GM18870 (cell line): ENCODE measurements around the gene FUCA1.
A peak's percentile ranks its signal among the peaks of the same experiment; 100 is the strongest.
"Not testable (repeated sequence)": the region's sequence is repeated elsewhere in the genome, so short reads cannot be mapped to it uniquely, and the experiment has no call there.

Experiments
- ATAC-seq: cut with Tn5 transposase; IDR thresholded peaks from one replicate; pipeline ENCODE4 v1.9.1; 2021; ENCODE audit warnings: moderate library complexity; ENCODE audit not compliant: unreplicated experiment

Gene FUCA1

DNA sequence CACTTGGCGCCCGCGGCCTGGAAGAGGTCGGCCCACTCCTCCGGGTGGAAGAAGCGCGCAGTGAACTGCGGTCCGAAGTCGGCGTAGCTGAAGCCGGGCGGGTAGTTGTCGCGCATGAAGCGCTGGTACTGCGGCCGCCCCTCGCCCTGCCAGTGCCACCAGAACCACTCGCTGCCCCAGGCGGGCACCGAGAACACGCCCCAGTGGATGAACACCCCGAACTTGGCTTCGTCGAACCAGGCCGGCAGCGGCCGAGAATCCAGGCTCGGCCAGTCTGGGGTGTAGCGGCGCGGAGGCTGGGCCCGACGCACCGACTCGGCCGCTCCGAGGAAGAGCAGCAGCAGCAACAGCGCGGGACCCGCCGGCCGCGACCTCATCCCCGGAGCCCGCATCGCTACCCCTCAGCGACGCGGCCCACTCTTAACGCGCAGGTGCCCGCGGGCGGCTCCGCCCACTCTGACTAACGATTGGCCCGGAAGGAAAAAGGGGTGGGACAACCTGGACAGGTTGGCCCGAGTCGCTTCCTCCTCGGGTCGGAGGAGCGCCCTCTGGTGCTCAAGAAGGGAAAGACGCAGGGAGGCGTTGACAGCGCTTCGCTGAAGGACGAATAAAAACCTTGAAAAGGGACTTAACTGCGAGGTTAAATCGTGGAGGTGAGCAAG, at the start of gene FUCA1:
Gene FUCA1, minus strand, starts transcription at position 396 of the 662 bp plus-strand sequence. Its CDS starts 4 bp downstream, at position 392.
- peak; percentile 55 for ATAC-seq

DNA sequence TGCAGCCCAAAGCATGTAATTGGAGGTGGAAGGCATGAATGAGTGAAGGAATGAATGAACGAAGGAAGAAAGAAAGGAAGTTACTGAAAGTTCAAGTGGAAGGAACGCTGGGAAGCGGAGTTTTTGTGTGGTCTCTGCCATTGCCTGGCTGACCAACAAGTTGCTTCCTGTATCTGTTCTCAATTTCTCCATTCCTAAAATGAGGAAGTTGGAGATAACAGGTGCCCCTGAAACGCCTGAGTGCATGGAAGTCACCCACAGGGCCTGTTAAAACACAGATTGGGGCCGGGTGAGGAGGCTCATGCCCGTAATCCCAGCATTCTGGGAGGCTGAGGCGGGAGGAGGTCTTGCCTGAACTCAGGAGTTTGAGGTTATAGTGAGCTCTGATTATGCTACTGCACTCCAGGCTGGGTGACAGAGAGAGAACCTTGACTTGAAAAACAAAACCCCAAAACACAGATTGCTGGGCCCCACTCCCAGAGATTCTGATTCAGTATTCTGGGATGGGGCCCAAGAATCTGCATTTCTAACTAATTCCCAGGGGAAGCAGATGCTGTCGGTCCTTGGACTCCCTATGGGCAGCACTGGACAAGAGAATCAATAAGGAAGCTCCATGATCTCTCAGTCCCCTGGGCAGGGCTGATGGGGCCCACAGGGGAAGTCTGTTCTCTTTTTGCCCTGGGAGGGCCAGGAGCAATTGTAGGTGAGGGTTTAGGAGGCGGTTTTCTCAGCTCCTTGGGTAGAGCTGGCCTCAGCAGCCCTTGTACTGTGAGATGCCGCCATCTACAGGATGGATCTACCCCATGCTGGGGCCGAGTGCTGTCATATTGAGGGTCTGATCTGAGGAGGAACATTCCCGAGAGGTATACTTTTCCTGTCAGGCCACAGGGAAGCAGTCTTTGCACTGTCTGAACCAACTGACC, 48.4 kb upstream of the FUCA1 start:
- no peak for ATAC-seq

DNA sequence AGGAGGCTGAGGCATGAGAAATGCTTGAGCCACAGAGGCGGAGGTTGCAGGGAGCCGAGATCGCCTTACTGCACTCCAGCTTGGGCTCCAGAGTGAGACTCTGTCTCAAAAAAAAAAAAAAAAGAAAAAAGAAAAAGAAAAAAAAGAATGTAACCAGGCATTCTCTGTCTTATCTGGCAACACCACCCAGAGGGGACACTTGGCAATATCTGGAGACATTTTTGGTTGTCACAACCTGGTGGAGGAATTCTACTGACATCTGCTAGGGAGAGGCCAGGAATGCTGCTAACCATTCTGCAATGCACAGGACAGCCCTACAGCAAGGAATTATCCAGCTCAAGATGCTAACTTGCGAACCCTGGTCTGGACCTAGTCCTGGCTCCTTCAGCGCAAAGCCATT, 47.4 kb upstream of the FUCA1 start:
- no peak for ATAC-seq

DNA sequence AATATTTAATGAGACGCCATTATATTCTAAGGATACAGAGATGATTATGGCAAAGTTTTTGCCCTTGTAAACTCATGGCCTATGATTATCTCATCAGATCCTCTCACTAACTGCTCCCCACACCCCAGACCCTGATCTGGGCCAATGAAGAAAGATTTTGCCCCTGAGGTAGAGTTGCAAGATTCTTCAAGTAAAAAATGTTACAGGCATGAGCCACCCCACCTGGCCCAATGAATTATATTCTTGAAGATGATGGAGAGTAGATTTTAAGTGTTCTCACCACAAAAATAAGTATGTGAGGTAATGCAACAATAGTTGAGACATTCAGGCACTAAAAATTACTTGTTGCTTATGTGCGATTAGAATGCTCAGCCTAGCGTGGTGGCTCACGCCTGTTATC, 46.8 kb upstream of the FUCA1 start:
- no peak for ATAC-seq

DNA sequence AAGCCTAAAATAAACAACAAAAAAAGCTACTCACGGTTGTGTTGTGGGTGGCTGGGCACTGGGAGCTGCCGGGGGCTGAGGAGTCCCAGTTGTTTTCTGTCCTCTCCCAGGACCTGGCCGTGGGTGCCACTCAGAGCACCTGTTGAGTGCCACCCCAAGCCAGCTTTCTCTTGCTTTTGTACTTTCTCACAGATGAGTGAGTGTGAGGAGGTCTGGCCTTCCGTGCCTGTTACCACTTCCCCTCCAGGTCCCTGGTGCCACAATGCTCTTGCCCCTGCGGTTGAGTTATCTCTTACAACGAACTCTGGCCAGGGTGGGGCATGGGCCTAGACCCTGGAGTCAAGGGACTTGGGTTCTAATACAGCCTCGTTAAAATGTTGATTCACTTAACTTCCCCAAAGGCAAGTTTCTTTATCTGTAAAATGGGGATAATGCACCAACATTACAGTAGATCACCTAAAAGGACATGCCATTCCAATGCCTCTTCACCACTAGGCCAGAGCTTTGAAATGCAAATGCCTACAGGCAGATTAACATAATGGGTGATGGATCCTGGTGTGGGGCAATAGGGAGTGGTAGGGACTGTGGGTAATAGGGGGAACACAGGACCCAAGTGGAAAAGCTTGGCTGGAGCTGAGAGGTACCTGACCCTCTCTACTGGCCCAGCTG, 45.3 kb upstream of the FUCA1 start, which contains the start of gene CNR2:
Gene CNR2, minus strand, starts transcription at position 151 of the 669 bp plus-strand sequence. CDS start 37,745 bp downstream, outside the sequence.
- ATAC-seq = no peak

DNA sequence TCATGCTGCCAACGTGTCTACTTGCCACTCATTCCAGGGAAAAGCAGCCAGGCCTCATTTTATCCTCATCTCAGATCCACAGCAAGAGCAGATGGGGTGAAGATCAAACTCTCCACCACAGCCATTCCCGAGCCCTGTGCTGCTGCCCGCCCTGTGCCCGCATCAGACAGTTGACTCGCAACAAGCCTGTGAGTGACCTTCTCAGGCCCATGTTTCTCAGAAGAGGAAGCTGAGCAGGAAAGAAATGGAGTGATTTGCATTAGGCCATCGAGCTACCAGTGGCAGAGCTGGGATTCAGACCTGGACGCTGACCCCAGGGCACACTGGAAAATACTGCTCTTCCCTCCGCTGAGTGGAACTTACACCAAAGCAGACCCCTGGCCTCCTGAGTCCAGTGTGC, 43.8 kb upstream of the FUCA1 start:
- ATAC-seq = no peak

DNA sequence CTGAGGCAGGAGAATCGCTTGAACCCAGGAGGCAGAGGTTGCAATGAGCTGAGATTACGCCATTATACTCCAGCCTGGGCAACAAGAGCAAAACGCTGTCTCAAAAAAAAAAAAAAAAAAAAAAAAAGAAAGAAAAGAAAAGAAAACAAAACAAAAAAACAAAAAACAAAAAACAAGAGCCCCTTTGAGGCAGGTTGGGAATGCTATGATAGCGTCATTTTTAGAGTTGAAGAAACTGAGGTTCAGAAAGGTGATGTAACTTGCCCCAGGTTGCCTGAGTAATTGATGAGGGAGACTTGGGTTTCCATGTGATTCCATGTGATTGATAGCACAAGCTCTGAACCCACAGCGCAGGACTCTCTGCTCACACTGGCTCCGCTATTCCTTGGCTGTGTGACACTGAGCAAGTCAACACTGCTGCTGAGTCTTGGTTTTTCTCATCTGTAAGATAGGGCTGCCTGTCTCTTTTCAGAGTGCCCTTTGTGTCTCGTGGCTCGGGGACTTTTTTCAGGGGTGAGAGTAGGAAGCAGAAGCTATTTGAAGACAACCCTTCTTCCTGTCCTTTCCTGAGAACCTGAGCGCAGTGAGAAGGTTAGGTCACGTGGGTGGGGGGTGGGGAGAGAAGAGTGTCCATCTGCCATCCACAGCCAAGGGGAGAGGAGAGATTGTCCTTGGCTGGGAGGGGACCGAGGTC, 42.6 kb upstream of the FUCA1 start:
- ATAC-seq = no peak

DNA sequence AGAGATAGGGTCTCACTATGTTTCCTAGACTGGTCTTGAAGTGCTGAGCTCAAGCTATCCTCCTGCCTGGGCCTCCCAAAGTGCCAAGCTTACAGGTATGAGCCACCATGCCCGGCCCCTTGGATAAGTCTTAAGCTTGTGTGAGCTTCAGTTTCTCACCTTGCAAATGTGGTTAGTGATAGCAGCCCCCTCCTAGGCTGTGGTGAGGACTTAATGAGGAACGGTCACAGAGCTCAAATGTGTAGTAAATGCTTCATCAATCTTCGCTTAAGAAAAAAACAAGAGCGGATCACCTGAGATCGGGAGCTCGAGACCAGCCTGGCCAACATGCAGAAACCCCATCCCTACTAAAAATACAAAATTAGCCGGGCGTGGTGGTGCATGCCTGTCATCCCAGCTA, 42.1 kb upstream of the FUCA1 start:
- no peak for ATAC-seq

DNA sequence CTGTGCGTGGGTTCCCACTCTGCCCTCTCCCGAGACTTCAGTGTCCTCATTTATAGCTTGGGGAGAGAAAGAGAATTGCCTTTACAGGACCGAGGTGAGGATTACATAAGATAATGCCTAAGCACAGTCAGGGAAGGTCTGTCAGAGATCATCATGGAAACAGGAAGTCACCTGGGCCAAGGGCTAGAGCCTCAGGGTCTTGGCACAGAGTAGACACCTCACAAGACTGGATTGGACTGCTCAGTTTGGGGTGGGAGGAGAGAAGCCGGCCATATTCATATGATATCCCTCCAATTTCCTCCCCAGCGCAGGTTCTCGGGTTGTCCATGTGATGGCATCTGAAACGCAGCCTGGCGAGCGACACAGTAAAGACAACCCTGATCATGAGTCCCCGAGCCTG, 41.3 kb upstream of the FUCA1 start:
- no peak for ATAC-seq

DNA sequence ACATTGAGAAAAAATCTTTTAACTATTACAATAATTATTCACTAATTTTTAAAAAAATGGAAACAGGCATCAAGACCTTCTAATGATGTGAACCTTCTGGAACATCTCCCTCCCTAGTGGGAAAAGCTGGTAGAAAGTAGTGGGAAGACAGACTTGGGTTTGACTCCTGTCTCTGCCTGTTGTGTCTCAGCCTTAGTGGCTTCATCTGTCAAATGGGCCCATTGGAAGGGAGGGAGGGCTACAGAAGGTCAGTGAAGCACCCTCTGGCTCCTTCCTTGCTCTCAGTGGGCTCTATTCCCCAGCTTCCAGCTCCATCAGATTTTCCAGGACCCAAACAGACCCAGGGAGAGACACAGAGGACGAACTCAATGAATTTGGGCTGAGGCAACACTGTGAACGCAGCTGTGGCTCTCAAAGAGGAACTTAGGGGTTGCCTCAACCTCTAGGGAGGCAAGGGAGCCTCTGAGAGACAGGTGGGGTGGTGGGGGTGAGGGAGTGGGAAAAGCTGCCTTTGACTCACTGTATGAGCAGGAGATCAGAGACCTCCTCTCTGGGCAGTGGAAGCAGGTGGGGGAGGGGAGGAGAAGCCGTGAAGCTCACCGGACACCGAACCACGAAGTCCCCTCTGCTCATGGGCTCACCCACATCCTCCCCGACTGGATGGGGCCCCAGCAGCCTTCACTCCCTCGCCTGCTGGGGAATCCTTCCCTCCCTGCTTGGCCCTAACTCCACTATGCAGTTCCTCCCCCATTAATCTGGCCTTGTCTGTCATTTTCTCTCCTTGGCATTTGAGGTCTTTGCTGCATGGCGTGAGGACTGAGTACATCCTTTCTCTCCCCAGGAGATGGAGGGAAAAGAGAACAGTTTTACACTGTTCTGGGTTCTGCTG, 40.6 kb upstream of the FUCA1 start:
- ATAC-seq = no peak

DNA sequence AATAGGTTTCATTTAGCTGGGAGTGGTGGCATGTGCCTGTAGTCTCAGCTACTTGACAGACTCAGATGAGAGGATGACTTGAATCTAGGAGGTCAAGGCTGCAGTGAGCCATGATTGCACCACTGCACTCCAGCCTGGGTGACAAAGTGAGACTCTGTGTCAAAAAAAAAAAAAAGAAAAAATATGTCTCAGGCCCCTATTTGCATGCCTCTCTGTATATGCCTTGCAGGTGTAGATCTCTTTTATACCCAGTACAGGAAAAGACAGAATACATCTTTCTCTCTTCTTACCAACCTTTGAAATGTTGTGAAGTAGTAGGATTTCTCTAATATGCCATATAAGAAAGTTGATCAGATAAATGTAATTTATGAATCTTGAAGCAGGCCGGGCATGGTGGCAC, 38.6 kb upstream of the FUCA1 start:
- ATAC-seq = no peak

DNA sequence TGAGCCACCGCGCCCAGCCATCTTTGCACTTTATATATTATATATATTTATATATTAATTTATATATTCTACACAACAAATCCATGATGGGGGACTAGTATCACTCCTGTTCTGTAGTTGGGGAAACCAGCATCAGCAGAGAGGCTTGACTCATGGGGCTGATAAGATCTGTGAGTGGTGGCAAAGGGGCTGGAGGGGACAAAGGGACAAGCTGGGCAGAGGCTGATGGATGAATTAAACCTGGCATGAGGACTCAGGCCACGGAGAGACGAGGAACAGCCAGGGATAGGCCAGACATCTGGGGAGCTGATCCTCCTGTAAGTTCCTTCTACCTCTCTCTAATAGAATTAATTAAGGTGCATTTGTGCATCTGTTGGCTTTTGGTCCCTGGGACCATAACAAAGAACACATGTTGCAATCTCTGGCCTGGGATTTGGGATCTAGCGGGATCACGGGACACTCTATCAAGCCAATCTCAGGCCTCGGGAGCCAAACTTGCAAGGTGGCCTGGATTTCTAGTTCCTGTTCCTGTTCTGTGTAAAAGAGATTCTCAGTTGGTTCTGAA, 37.5 kb upstream of the FUCA1 start:
- ATAC-seq = no peak

DNA sequence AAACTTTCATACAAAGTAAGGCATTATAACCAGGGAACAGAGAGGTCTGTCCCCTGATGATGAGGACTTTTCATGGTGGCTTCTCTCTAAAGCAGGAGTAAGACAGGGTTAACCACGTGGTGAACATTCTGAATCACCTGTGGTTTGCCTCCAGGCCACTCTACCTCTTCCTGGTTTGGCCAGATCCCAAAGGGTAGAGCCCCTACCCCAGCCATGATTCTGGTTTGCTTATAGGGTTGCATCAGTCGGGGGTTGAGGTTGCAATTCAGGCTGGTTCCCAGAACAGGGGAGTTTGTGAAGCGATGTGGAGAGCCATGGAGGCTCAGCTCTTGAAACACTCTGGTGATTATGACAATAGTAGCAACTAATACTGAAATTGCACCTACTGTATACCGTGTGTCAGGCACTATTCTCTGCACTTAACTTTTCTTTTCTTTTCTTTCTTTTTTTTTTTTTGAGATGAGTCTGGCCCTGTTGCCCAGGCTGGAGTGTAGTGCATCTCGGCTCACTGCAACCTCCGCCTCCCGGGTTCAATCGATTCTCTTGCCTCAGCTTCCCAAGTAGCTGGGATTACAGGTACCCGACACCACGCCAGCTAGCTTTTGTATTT, 36.8 kb upstream of the FUCA1 start:
- ATAC-seq = peak; percentile 38

DNA sequence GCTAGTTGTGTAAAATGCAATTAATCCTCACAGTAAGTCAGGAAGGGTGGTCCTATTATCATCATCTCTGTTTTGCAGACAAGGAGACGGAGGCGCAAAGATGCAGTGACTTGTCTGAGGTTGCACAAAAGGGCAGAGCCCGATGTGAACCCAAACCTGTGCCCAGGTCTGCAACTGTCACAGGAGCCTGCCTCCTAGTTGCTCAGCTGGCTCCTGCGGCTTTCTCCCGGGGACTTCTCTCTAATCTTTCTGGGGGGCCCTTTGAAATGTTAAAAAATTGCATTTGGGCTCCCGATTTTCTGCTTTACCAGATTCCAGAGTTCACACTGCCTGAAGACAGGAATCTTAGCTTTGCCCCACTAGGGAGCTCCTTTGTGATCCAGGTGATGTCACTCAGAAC, 35.7 kb upstream of the FUCA1 start:
- ATAC-seq = no peak

DNA sequence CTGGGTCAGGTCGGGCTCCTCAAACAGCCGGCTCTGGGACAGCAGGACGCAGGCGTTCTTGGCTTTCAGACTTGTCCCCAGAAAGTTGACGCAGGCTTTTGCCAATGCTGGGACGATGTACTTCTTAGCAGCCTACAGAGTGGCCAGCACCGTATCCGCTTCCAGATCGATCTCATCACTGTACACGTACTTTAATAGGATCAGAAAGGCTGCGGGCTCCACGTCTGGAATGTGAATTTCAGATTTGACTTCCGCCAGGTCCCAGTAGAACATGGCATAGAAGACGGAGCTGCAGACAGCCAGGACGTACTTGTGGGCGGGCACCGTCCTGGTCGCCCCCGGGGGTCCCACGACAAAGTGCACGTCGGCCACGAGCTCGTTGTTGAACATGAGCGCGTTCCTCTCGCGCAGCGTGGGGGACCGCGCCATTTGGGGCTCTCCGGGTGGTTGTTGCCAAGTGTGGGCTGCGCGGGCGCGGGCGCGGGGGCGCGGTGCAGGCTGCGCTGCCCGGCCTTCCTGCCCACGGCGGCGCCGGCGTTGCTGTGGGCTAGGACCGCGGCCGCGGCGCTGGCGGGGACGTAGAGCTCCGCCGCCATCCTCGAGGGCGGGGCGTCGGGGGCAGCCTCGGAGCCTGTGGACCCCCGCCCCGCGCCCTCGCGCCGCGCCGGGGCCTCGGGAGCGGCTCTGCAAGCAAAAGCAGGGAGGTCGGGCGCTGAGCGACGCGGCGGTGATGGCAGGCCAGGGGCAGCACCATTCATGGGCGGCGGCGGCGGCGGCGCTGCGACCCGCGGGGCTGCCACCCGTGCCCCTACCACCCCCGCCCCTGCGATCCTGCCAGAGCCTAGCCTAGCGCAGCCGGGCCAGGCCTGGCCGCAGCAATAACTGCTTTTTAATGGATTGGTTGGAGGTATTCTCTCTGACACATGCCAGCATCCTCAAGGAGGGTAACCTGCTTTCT, 34.5 kb upstream of the FUCA1 start:
- no peak for ATAC-seq

DNA sequence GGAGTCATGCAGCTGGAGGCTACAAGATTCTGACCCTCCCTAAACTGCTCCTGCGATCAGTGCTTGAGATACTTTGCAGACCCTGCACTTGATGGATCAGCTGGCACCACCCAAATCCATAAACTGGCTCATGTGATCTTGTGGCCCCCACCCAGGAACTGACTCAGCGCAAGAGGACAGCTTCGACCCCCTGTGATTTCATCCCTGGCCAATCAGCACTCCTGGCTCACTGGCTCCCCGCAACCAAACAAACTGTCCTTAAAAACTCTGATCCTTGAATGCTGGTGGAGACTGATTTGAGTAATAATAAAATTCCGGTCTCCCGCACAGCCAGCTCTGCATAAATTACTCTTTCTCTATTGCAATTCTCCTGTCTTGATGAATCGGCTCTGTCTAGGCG, 31.9 kb upstream of the FUCA1 start:
- not testable (repeated sequence) for ATAC-seq

DNA sequence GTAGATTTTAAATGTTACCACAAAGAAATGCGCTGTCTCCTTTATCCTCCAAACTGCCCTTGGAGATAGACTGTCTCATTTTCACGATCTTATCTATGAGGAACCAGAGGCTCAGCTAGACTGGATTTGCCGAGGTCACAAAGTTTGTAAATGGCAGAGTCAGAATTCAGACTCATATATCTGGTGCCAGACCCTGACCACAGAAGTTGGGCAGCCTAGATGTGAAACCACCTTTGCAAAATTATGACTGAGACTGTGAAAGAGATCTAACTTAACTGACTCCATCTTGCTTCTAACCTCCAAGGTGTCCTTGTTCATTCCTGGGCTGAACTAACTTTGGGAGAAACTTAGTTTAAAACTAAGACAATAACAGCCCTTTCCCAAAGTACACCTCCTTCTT, 31.0 kb upstream of the FUCA1 start:
- ATAC-seq = no peak

DNA sequence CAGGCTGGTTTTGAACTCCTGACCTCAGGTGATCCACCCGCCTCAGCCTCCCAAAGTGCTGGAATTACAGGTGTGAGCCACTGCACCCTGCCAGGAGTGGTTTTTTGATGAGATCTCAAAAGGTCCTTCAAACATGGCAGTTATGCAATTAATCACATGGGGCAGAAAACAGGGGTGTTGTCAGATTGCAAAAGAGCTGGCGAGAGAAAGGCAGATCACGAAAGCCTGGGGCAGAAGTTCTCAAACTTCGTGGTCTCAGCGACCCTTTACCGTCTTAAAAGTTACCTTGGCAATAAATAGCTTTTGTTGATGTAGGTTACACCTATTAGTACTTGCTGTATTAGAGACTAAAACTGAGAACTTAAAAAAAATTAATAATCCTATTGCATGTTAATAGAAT, 29.0 kb upstream of the FUCA1 start:
- ATAC-seq = no peak
